CD4-positive, alpha-beta T cell treated with Interleukin-1 beta for 1 hour (primary cell): ENCODE measurements around the gene KCNK3.

Source experiments
- DNase-seq, 2 donors: peaks; one replicate each; pipeline ENCODE4 v3.0.0-alpha.2; 2020 to 2022

Gene KCNK3

GRCh38 chr2:26715528-26716270 is 23.2 kb downstream of the KCNK3 start:
- no peak for DNase-seq

GRCh38 chr2:26716340-26716739 is 23.8 kb downstream of the KCNK3 start:
- DNase-seq, result no peak

- no peak for DNase-seq
Observed at GRCh38 chr2:26716769-26717168, 24.2 kb downstream of the KCNK3 start.

- DNase-seq, result no peak
Observed at GRCh38 chr2:26717362-26717761, 24.8 kb downstream of the KCNK3 start.

GRCh38 chr2:26718949-26719686 is 26.6 kb downstream of the KCNK3 start:
- no peak for DNase-seq

- DNase-seq, result no peak
Observed at GRCh38 chr2:26720322-26721114, 28.0 kb downstream of the KCNK3 start.

- DNase-seq, result no peak
Observed at GRCh38 chr2:26721115-26722032, 28.9 kb downstream of the KCNK3 start.

- no peak for DNase-seq
Observed at GRCh38 chr2:26722328-26722727, 29.8 kb downstream of the KCNK3 start.

- no peak for DNase-seq
Observed at GRCh38 chr2:26722911-26723310, 30.4 kb downstream of the KCNK3 start.

GRCh38 chr2:26723475-26723874 is 31.0 kb downstream of the KCNK3 start:
- no peak for DNase-seq

- DNase-seq, result no peak
Observed at GRCh38 chr2:26723991-26724750, 31.6 kb downstream of the KCNK3 start.

GRCh38 chr2:26724784-26725520 is 32.4 kb downstream of the KCNK3 start:
- no peak for DNase-seq

GRCh38 chr2:26725521-26725820 is 32.9 kb downstream of the KCNK3 start:
- DNase-seq, result no peak

- DNase-seq, result no peak
Observed at GRCh38 chr2:26726228-26726627, 33.7 kb downstream of the KCNK3 start.

- DNase-seq, result peak in 1 of 2 donors; percentile 21
Observed at GRCh38 chr2:26727641-26728561, 35.4 kb downstream of the KCNK3 start.

- no peak for DNase-seq
Observed at GRCh38 chr2:26729311-26729710, 36.8 kb downstream of the KCNK3 start.

GRCh38 chr2:26730549-26731344 is 38.2 kb downstream of the KCNK3 start:
- no peak for DNase-seq

GRCh38 chr2:26731714-26732113 is 39.2 kb downstream of the KCNK3 start:
- DNase-seq, result no peak

- DNase-seq, result no peak
Observed at GRCh38 chr2:26732446-26732845, 39.9 kb downstream of the KCNK3 start.
